Forelimb muscle (tissue), 1 donor: ENCODE data around the gene NAV2. TPM values are rescaled to one million over a fixed set of nuclear protein-coding genes. Genes with fewer than 3 reads are reported as not detected.

ENCODE experiments used
- DNase-seq: peaks from one replicate; pipeline ENCODE4 v3.0.0-alpha.2; 2013; ENCODE audit warnings: low read depth
- polyA plus RNA-seq: library from polyadenylated mRNA; unstranded; fragments of 120-200 nt; gene quantifications from one replicate; pipeline ENCODE4 v1.2.1, GENCODE V29; 2013; ENCODE audit not compliant: insufficient read length

The NAV2 gene
- polyA plus RNA-seq, 1 donor: 61.1 TPM

DNA sequence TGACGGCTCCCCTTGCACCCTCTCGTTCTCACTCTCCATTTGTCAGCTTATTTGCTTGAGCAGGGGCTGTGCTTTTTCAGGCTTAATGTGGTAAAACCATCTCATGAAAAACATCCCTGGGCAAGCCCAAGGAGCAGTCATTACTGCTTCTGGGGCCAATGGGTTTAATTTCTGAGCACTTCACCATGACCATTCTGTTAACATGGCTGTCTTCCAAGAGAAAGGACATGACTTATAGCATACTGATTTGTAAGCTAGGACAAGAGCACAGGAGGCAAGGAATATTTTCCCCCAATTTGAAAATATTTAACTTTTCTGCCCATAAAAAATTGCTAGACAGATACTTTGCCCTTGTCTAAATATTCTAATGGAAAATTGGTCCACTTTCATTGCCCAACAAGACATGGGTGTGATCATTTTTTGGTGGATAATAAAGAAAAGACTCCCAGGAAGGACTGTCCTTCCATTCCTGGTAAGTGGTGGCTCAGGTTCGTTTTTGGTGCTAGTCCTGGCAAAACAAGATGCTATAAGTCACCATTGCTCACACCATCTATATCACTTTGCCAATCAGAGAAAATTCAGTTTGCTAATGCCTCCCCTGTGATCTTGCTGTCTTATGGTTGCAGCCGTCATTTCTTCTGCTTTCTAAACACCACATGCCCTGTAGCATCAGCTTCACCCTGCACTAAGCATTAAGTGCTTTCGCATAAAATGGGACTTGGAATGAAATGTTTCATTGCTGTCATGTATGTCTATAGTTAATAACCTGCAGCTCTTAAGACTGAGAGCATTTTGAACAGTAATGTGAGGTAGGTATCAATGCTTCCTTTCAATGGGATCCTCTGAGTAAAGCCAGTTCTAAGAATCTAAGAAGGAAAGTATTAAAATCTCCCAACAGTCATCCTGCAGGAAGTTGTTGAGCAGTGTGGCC lies 339.1 kb downstream of the NAV2 start:
- no peak for DNase-seq

DNA sequence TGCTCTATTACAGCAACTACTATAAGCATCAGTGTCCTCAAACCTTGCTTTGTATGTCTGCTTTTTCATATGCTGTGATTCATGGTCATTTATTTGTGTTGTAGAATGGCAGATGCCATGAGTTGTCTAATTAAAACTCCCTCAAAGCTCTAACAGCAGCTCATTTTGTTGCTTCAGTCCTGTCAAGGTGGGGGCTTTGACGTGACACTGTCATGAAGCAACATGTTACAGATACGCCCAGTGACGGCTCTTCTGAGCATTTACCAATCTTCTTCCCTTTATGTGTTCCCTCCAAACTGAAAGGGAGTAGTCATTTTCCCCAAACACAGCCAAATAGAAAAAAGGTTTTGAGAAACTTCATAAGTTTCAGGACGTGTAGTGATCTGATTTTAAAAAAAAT lies 340.9 kb downstream of the NAV2 start:
- DNase-seq: no peak

DNA sequence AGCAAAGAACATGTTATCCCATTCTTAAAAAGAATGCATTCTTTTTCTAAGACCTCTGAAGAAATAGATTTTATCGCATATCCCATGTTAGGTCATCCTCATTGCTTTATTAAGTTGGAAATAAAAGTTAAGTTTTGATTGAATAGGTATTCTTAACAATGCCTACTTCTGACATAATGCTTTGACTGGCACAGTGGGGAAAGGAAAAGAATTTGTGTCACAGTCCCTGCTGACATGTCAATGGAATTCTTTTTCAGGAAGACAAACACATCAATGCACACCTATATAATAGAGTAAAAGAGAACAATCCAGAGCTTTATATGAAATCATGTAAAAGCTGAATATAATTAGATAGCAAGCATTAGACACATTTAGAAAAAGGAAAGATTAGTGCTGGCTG lies 341.9 kb downstream of the NAV2 start:
- DNase-seq: no peak

DNA sequence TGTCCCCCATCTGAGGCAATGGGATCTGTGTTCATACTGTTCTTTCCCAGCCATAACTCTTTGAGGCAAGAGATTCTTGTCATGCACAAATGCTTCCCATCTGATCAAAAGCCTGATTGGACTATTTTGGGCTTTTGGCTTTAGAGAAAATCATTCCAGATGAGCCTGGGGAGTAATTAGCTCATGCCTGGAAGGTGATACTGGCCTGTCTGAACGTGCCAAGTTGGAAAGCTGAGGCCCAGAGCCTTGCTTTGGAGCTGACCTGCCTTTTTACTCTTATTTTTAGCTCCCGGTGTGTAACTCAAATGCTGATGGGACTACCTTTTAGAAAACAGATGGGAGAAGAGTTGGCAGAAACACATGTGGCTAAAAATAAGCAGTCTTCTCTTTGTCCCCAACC lies 342.7 kb downstream of the NAV2 start:
- no peak for DNase-seq

DNA sequence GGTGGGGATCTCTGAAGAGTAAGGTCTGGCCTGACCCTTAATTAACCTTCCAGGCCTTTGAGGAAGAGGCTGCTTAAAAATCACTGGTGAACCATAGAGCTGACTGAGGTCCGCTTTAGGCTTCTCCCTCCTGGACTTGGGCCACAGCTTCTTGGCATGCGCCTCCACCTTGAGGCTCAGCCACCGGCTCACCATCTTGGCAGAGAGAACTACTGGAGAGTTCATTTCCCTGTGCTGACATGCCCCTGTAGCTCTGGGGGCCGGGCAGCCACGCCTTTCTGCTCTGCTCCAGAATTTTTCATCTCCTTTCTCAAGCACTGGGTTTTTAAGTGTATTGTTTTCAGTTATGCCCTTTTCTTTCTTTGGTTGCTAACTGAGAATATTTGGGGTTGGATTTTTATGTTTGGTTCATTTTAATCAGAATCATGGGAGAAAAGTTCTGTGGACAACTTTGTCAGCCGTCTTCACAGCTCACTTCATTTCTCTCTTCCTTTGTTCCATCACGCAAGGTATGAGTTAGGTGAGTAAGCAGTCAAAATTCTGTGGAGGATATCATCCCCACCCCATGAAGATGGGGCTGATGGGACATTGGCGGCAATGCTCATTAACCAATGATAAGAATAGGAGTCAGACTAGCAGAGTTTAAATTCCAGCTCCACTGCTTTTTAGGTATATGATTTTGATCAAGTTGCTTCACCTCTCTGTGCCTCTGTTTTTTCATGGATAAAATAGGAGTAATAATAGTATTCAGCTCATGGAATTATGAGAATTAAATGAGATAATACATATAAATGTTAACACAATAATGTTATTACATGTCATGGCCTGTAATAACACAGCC lies 343.7 kb downstream of the NAV2 start:
- no peak for DNase-seq

DNA sequence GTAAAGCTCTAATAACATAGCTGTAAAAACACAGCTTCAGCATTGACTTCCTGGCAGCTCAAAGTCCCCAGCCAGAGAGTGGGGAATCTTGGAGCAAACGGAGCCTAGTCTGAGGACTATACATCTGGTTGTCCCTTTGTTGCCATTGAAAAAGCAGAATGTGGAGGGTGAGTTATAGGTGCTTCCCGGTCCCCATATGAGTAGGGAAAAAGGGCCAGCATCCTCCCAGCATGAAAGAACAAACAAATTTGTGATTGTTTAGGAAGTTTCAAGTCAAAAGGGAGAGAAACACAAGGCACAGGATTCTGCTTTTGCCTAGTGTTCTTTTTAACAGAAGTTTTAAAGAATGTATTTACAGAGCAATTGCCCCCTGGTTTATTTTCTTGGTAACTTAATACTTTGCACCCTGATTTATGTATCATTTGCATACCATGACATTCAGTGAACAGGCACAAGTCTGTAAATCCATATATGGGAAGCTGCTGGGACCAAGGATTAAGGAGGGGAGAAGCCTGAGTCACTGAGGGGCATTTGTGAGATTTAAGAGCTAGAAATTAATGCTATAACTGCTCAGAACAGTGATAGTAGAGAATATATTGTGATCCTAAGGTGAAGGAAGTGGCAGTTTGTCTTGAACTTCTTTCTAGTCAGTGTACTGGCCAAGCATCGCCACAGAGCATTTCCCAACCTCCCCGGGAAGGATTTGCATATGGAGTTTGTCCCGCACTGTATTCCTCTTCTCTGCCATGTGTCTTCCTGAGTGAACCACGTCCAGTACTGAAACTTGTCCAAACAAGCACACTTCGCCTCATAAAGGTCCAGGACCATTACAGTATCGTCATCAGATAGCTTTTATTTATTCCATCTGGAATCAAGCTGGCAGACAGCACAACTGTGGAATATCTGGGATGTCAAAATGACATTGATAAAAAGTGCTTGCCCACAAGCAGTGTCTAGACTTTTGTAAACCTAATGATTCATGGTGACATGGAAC lies 344.6 kb downstream of the NAV2 start:
- DNase-seq: no peak

DNA sequence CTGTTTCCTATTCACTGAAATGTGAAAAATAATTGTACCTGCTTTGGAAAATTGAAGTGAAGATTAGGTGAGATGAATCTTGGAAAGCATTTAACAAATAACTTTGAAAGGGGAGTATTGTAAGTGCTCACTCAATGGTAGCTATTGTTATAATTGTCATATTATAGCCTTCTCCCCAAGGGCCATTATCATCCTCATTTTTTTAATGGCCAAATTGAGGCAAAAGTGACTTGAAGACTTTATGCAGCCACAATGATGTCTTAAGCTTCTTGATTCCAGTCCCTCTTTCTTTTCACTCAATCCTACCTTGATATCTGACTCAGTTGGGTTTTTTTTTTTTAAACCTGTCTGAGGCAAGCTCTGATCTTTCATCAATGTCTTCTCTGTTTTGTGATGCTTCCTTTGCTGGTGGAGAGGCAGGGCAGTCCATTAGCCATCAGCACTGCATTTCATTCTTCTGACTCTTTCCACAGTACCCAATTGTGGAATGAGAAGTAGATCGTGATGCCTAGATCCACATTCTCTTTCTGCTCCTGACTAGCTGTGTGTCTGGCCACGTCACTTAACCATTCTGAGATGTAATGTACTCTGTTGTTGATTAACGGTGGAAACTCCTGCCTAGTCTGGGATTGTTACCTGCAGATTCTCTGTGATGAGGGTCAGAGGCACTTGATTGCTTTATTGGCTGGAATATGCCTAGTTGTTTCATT lies 346.3 kb downstream of the NAV2 start:
- DNase-seq: no peak

DNA sequence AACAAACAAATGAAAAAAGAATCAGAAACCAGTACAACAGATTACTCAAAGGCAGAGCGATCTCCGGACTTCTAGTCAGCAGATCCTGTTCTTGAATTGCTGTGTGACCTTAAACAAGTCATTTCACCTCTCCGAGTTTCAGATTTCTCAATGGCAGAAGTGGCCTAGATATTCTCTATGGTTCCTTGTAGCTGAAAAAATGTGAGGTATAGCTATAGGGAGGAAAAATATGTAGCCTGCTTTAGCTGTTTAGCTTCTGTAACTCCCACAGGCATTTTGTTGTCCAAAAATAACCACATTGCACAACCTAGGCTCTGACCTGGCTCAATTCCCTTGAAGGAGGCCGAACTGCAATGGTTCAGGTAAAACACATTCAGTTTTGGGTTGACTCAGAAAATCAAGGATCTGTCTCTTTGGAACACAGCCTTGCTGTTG lies 347.0 kb downstream of the NAV2 start:
- DNase-seq: no peak

DNA sequence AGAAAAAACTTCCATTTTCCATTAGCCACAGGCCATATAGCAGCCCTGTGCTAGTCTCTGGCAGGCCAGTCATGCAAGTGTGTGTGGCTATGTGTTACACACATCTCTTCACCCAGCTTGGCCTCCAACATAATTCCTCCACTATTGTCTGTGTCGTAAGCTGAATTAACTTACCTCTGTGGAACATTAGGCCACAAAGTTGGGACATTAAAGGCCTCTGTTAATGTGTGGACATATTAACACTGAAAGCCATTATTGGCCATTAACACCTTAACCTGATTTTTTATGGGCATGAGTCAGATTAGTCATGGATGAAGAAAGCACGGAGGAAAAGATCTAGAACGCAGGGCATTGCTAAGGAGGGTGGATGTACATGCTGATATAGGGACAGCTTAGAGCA lies 347.5 kb downstream of the NAV2 start:
- no peak for DNase-seq

DNA sequence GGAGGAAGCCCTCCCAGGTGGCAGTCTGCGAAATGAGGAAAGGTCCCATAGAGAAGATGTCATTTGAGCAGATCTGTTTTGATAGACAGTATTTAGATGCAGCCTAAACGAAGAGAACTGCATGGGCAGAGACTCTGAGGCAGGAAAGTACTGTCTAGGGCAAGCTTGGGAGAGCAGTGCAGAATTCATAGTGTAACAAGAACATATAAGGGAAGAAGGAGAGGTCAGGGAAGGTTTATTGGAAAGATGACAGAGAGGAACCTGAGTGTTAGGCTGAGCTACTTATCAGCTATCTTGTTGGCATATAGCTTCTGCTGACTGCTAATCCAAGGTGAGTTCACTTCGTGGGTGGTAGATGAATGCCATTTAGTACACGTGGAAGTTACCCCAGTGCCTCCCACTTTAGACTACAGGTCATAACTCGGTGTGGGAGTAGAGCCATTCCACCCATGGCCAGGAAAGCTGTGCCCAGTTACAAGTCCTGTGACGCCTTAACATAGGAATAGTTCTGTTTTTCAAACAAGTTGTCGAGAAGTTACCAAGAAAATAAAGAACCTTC lies 348.1 kb downstream of the NAV2 start:
- no peak for DNase-seq

DNA sequence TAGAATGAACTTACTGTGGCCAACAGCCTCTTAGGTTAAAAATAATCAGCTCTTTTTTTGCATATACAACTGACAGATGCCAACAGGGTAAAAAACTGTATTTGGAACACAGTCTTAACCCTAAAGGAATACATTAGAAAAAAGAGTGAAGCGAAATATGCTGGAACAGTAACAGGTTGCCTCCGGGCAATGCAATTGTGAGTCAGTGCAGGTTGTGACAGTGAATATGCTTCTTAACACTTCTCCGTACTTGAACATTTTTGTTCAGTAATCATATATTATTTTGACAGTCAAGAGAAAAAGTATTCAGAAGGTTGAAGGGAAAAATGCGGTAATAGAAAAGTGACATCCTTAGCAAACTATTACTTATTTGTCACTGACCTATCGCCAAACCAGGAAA lies 349.1 kb downstream of the NAV2 start:
- no peak for DNase-seq

DNA sequence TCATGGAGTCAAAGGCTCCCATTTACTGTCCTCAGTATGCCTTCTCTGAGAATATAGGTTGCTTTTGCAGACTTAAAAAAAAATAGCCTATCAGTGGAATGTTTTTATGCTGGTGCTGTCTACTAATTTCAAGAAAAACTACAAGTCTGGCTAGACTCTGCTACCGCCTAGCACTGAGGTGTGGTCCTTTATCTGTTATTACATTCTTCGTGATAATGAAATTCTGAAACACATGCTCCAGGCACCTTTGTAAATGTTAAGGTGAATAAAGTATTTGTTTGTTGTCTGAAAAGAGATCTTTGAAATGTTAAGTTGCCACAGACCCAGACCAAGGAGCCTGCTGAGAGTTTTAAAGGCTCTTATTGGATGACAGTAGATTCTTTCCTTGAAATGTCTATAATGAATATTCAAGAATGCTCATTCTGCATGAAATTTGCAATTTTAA lies 352.3 kb downstream of the NAV2 start:
- no peak for DNase-seq

DNA sequence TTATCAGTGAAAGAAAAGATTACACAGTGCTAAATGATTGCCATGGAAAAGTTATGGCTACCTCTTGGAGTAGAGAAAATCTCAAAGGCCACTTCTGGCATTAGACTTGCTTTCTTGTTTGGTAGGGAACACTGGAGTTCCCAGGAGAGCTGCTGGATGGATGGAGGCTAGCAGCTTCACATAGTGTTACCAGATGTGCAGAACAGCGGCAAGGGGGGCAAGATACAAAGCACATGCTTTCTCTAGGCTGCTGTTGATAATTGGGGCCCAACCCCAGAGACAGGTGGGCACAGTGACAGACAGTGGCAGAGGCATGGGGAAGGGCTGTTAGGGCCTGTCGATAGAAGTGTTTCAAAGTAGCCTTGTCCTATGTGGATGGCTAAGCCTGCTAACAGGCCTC lies 352.8 kb downstream of the NAV2 start:
- DNase-seq: no peak

DNA sequence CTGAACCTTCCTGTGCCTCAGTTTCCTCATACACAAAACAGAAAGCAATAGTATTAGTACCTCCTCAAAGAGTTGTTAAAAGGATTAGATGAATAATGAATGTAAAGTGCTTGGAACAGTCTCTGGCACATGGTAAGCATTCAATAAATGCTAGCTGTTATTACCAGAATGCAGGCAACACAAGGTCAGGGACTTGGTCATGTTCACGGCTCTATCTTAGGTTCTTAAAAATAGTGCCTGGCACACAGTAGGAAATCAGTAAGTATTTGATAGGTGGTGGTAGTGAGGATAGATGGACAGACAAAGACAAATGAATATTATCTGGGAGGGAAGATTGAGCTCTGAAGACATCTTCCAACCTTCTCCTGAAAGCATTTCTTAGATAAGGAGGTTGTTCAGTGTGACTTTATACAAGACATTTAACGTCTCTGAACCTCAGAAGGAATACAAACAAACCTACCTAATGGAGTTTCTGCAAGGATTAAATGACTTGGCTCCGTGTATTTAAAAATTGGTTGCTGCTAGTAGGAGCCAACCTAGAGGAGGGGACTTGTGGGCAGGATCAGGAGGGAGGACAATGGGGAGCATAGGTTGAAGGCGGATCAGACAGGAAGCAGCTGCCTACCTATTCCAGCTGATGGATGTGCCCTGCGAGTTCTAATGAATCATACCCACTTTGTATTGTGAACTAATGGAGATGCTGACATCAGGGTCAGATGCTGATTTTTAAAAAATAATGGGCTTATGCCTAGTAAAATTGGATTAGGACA lies 353.6 kb downstream of the NAV2 start:
- DNase-seq: no peak

DNA sequence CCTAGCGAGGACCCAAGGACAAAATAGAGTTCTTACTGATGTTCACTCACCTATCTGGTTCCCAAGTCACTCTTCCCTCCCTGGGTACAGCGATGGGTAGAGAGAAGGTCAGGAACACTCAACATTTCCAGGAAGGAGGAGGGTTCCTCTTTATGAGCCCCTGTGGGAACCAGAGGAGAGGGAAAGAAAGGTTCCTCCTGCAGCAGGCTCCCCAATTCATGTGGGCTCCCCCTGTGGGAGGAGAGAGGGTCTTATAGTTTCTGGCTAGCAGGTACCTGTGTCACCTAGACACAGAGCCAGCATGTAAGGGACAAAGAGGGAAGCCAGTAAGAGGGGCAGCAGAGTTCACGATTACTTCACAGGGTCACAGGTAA lies 354.1 kb downstream of the NAV2 start:
- no peak for DNase-seq

DNA sequence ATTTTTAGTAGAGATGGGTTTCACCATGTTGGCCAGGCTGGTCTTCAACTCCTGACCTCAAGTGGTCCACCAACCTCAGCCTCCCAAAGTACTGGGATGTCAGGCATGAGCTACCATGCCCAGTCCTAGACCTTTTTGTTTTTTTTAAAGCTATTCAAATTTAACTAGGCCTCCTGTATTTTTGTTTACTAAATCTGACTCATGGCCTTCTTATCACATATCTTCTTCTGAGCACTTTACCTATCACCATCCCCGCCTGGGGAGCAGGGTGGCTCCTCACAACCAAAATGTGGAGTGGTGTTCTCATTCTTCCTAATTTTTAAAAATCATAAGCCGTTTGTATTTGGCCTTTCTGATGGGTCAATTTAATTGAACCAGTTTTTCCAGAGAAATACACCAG lies 355.0 kb downstream of the NAV2 start:
- DNase-seq: no peak

DNA sequence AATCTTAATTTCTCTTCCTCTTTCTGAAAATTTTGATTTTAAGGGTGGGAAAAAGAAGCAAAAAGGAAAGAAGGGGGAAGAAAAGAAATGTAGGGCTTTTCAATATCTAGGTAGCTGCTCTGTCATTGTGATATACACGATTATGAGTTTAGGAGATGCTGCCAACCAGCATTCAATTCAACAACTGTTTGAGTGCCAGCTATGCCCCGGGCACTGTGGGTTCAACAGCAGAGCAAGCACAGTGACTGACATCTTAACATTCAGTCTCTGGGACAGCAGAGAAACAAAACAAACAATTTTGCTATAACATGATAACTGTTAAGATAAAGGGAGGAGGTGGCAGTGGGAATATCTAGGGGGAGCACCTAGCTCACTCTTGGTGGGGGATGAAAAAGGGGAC lies 356.1 kb downstream of the NAV2 start:
- DNase-seq: no peak

DNA sequence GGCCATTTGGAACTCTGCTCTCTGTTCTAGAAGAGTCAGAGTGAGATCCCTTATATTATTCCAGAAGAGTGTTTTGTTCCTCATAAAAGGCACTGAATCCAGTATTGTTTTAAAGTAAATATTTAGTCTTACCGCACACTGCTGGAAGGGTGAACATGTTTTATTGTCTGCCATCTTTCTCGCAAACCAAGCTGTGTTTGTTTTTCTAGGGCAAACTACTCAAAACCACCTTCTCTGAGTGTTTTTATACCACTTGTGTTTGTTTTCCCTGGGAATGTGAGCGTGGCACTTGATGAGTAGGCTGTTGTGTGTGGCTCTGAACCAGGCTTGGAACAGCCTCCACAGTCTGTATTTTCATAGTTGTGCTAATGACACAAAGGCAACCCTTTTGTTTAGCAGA lies 357.8 kb downstream of the NAV2 start:
- no peak for DNase-seq

DNA sequence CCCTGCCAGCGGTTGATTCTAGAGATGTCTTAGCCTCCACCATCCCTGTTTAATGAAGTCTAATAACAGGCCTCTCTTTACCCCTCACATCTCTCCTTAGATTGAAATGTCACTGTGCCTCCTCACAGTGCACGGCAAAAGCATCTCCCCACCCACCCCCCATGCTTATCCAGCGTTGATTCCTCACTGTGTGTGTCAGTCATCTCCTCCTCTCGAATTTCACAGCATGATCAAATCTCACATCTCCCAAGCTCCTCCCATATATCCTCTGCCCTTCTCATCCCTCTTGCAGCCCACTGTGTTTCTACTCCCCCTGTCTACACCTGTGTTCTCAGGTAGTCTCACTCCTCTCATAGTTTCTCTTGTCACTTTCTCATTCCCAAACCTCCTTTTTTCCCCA lies 363.0 kb downstream of the NAV2 start:
- DNase-seq: no peak

DNA sequence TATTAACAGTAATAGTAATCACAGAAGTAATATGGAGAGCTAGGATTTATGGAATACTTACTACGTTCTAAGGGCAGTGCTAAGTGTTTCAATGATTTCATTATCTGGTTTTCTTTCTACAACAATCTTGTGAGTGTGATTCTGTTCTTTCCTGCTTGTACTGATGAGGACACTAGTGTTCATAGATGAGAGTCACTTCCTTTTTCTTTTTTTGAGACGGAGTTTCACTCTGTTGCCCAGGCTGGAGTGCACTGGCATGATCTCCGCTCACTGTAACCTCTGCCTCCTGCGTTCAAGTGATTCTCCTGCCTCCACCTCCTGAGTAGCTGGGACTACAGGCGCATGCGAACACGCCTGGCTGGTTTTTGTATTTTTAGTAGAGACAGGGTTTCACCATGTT lies 366.2 kb downstream of the NAV2 start:
- no peak for DNase-seq
